ENCODE measurements around the gene PAK4.

DNA sequence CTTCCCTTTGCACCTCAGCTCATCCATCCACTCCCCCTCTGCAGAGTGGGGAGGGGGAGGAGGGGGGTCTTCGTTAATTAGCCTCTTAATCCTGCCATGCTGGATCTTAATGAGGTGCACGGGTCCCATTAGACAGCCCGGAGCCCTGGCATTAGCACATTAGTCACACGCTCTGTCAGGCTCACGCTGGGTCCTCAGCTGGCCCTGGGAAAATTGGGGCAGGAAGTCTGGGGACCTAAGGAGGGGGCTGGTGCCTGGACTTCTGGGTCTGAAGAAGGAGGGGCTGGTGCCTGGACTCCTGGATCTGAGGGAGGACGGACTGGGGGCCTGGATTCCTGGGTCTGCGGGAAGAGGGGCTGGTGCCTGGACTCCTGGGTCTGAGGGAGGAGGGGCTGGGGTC lies 70.7 kb downstream of the PAK4 start:
- TF ChIP-seq ZNF274 (IDR thresholded peaks at IDR 0.05; ENCODE audit: low read depth, low read length) (no peak), YY1 (IDR thresholded peaks at IDR 0.05; ENCODE audit: insufficient read depth, insufficient read length) (no peak)
